B cell (primary cell): ENCODE data around the gene ABCA12. TPM values are rescaled to one million over a fixed set of nuclear protein-coding genes. Genes with fewer than 3 reads are reported as not detected.

Experiments used
- ATAC-seq: fragments of 200-7000 bp; cut with Tn5 transposase; one replicate; pipeline ENCODE4 v1.10.0; 2021; ENCODE audit warnings: low read depth, mild to moderate bottlenecking, moderate number of reproducible peaks, moderate library complexity
- CTCF ChIA-PET: fragments of 350-600 bp; sonication (Branson Sonifier 250); formaldehyde crosslinking; loops from one replicate; lab custom pipeline; 2021; ENCODE audit warnings: antibody characterized with exemption, inconsistent platforms; lab: Charles Lee
- POLR2A ChIA-PET: fragments of 350-600 bp; sonication (Branson Sonifier 250); formaldehyde crosslinking; loops from one replicate; lab custom pipeline; 2021; ENCODE audit warnings: antibody characterized with exemption; lab: Charles Lee
- DNase-seq: peaks from one replicate; pipeline ENCODE4 v3.0.0; 2013
- H2AFZ ChIP-seq: 2 replicates; pipeline ENCODE4 v1.6.1; 2012; ENCODE audit warnings: mild to moderate bottlenecking, low read depth, low read length; ENCODE audit not compliant: insufficient read depth, poor library complexity, severe bottlenecking
- H3K27ac ChIP-seq, 2 donors: 1 replicate in 1 of 2; 2 replicates in 1 of 2; pipeline ENCODE4 v1.5.1; 2012 to 2013; ENCODE audit warnings: low read length in 2 of 2, mild to moderate bottlenecking in 2 of 2, moderate library complexity in 1 of 2
- H3K27me3 ChIP-seq, 4 experiments: fragments of 200-600 bp in 1 of 4; sonication (generic) in 1 of 4; replicated peaks in 1 of 4; 1 replicate in 2 of 4; 2 replicates in 2 of 4; pipeline versions ENCODE4 v1.6.1 to v1.7.0; 2013 to 2016; ENCODE audit warnings: low read length in 3 of 4, mild to moderate bottlenecking in 2 of 4, mixed read lengths in 1 of 4, moderate library complexity in 1 of 4; ENCODE audit not compliant: insufficient read depth in 4 of 4, control insufficient read depth in 3 of 4; ENCODE audit errors: control extremely low read depth in 1 of 4
- H3K36me3 ChIP-seq, 2 experiments: replicated peaks in 1 of 2; 1 replicate in 1 of 2; 2 replicates in 1 of 2; pipeline versions ENCODE4 v1.6.1 to v1.7.1; 2013; ENCODE audit warnings: low read length in 1 of 2; ENCODE audit not compliant: insufficient read depth in 2 of 2, control insufficient read depth in 1 of 2; ENCODE audit errors: control extremely low read depth in 1 of 2, extremely low read depth in 1 of 2
- H3K4me1 ChIP-seq, 2 donors: fragments of 200-600 bp in 1 of 2; sonication (generic) in 1 of 2; 1 replicate in 1 of 2; 2 replicates in 1 of 2; pipeline versions ENCODE4 v1.5.1 to v1.6.1; 2013 to 2017; ENCODE audit warnings: low read length in 2 of 2; ENCODE audit not compliant: control insufficient read depth in 2 of 2, insufficient read depth in 2 of 2
- H3K4me2 ChIP-seq: replicated peaks from 2 replicates; pipeline ENCODE3; 2012; ENCODE audit warnings: mild to moderate bottlenecking, low read depth, low read length; ENCODE audit not compliant: poor library complexity, severe bottlenecking
- H3K4me3 ChIP-seq, 5 experiments: fragments of 200-600 bp in 1 of 5; sonication (generic) in 1 of 5; 1 replicate in 3 of 5; 2 replicates in 2 of 5; pipeline versions ENCODE4 v1.5.1 to v1.7.0; 2011 to 2016; ENCODE audit warnings: low read length in 4 of 5, mild to moderate bottlenecking in 4 of 5, low read depth in 2 of 5, control low read depth in 1 of 5, moderate library complexity in 1 of 5; ENCODE audit not compliant: insufficient read depth in 1 of 5; ENCODE audit errors: control extremely low read depth in 1 of 5, extremely low read depth in 1 of 5
- H3K79me2 ChIP-seq: fragments of 200-600 bp; sonication (generic); one replicate; pipeline ENCODE4 v1.6.0; 2016; ENCODE audit warnings: low read length; ENCODE audit not compliant: control insufficient read depth, insufficient read depth
- H3K9ac ChIP-seq: fragments of 200-600 bp; sonication (generic); 2 replicates; pipeline ENCODE4 v1.6.1; 2017; ENCODE audit warnings: mild to moderate bottlenecking, low read length, moderate library complexity
- H3K9me3 ChIP-seq, 3 donors: one replicate each; pipeline versions ENCODE4 v1.6.1 to v1.7.1; 2013; ENCODE audit warnings: low read length in 2 of 3; ENCODE audit not compliant: control insufficient read depth in 2 of 3, insufficient read depth in 1 of 3; ENCODE audit errors: control extremely low read depth in 1 of 3
- H4K20me1 ChIP-seq: 2 replicates; pipeline ENCODE4 v1.6.0; 2012; ENCODE audit warnings: mild to moderate bottlenecking, low read length; ENCODE audit not compliant: insufficient read depth, control insufficient read depth, poor library complexity, severe bottlenecking
- H3K27ac Mint-ChIP-seq: one replicate; pipeline ENCODE4 v1.8.0; 2021; ENCODE audit warnings: mixed read lengths
- H3K27me3 Mint-ChIP-seq: one replicate; pipeline ENCODE4 v1.8.0; 2021; ENCODE audit warnings: mixed read lengths
- H3K4me1 Mint-ChIP-seq: one replicate; pipeline ENCODE4 v1.8.0; 2021; ENCODE audit warnings: mixed read lengths
- H3K4me3 Mint-ChIP-seq: one replicate; pipeline ENCODE4 v1.8.0; 2021; ENCODE audit warnings: mixed read lengths
- H3K9me3 Mint-ChIP-seq: one replicate; pipeline ENCODE4 v1.8.0; 2022; ENCODE audit warnings: mixed read lengths; ENCODE audit not compliant: insufficient read depth
- EZH2 ChIP-seq: IDR thresholded peaks from 2 replicates; pipeline ENCODE4 v1.6.1; 2012; ENCODE audit warnings: borderline replicate concordance, low read depth, mild to moderate bottlenecking, moderate library complexity, low read length; ENCODE audit not compliant: insufficient read depth, poor library complexity, severe bottlenecking
- WGBS: methylation state at CpG from one replicate; pipeline ENCODE4 v1.1.5; 2013; ENCODE audit warnings: missing lambda C conversion rate; ENCODE audit not compliant: insufficient coverage; 5-methylcytosine and 5-hydroxymethylcytosine counted together
- intact Hi-C: fragments of 100-400 bp; cut with micrococcal nuclease; formaldehyde crosslinking; loops from one replicate; pipeline ENCODE4 v1.10.0; 2022
- polyA plus RNA-seq: library from polyadenylated mRNA; depleted of rRNA; stranded (reverse); fragments of >200 nt; gene quantifications from 2 replicates; pipeline ENCODE4 v1.2.3, GENCODE V29; 2012
- total RNA-seq, 2 donors: library from RNA; stranded (reverse); fragments of 120-200 nt in 1 of 2; gene quantifications; 1 replicate in 1 of 2; 2 replicates in 1 of 2; pipeline versions ENCODE4 v1.2.3 to v1.2.4, GENCODE V29; 2013 to 2022
- TF ChIP-seq, protein P1 (sequence below): fragments of 200-600 bp; IDR thresholded peaks from one replicate; pipeline ENCODE4 v1.8.0; 2022; ENCODE audit warnings: antibody characterized with exemption, mild to moderate bottlenecking

ABCA12 gene
- total and polyA plus RNA-seq, 2 donors (not counting 1 experiment from before 2014, with no cell fraction given): not detected

DNA sequence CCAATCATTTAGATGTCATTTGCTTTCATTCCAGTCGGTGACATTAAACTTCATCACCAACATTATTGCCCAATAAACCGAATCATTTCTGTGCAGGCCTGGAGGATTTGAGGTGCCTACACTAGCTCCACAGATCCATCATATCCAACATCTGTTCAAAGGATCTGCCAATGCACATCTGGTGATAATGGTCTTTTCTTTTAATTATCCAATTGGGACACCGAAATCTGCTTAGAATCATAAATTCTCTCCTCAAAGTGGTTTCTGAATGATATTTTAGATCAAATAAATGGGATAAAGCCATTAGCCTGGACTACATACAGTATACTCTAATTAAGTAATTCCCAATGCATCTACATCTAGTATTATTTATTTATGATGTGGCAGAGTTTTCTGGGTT is 85.6 kb downstream of the ABCA12 start:
- Histone ChIP-seq H4K20me1 (no peaks in the 10 kb centered on the region), H2AFZ (no peak overlapping the region), H3K27ac (no peak overlapping the region), H3K4me2 (no peak overlapping the region), H3K4me1 (no peaks in the 10 kb centered on the region), H3K9ac (no peak overlapping the region), H3K79me2 (no peaks in the 10 kb centered on the region), H3K9me3 (no peaks in the 10 kb centered on the region), H3K4me3 (no peak overlapping the region), H3K36me3 (no peaks in the 10 kb centered on the region), H3K27me3 (no peaks in the 10 kb centered on the region)
- Mint-ChIP-seq H3K9me3 (no peaks in the 10 kb centered on the region), H3K4me3 (no peak overlapping the region), H3K27me3 (no peaks in the 10 kb centered on the region), H3K27ac (no peak overlapping the region), H3K4me1 (no peaks in the 10 kb centered on the region)
- WGBS: no CpG with 5 or more reads among the region's 3 CpGs
- DNase-seq (no peak), ATAC-seq (no peak)
- TF ChIP-seq, protein P1, sequence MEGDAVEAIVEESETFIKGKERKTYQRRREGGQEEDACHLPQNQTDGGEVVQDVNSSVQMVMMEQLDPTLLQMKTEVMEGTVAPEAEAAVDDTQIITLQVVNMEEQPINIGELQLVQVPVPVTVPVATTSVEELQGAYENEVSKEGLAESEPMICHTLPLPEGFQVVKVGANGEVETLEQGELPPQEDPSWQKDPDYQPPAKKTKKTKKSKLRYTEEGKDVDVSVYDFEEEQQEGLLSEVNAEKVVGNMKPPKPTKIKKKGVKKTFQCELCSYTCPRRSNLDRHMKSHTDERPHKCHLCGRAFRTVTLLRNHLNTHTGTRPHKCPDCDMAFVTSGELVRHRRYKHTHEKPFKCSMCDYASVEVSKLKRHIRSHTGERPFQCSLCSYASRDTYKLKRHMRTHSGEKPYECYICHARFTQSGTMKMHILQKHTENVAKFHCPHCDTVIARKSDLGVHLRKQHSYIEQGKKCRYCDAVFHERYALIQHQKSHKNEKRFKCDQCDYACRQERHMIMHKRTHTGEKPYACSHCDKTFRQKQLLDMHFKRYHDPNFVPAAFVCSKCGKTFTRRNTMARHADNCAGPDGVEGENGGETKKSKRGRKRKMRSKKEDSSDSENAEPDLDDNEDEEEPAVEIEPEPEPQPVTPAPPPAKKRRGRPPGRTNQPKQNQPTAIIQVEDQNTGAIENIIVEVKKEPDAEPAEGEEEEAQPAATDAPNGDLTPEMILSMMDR: no peak
- TF ChIP-seq EZH2: no peak
- intact Hi-C loops: no loop called here
- CTCF ChIA-PET: no interaction called here
- POLR2A ChIA-PET: no interaction called here

DNA sequence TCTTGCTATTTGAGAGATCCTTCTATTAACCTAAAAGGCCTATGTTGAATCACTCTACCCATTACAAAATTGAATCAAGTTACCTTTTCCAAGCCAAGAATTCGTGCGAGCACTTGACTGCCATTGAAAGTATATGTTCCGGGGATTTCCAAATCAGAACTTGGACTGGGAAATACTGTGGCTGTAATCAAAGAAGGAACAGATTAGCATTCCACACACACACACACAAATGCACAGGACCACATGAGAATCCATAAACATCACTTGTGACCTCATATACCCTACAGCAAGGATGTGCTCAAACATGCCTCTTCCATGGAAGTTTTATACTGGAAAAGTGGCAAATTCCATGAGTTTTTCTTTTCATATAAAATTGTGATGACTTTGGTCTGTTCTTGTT is 86.0 kb downstream of the ABCA12 start:
- Histone ChIP-seq H3K79me2 (no peaks in the 10 kb centered on the region), H4K20me1 (no peaks in the 10 kb centered on the region), H2AFZ (no peak overlapping the region), H3K4me3 (no peak overlapping the region), H3K27ac (no peak overlapping the region), H3K4me2 (no peak overlapping the region), H3K36me3 (no peaks in the 10 kb centered on the region), H3K27me3 (no peaks in the 10 kb centered on the region), H3K9ac (no peak overlapping the region), H3K4me1 (no peaks in the 10 kb centered on the region), H3K9me3 (no peaks in the 10 kb centered on the region)
- Mint-ChIP-seq H3K4me1 (no peaks in the 10 kb centered on the region), H3K27me3 (no peaks in the 10 kb centered on the region), H3K9me3 (no peaks in the 10 kb centered on the region), H3K27ac (no peak overlapping the region), H3K4me3 (no peak overlapping the region)
- TF ChIP-seq, protein P1: no peak
- no peak for TF ChIP-seq EZH2
- intact Hi-C loops: no loop called here
- ChIA-PET CTCF (no interaction called here), POLR2A (no interaction called here)
- WGBS: no CpG with 5 or more reads among the region's 3 CpGs
- no peak for DNase-seq
- no peak for ATAC-seq
